ENCODE results near the gene RNU7-1. TPM values are rescaled to one million over a fixed set of nuclear protein-coding genes. Genes with fewer than 3 reads are reported as not detected.

RNU7-1 gene
- total and polyA plus RNA-seq, 10 of the 15 experiments (the other 5 are each of a cell fraction or from before 2014, with no cell fraction given) = not detected

GRCh38 chr12:6961695-6962284 is 18.2 kb downstream of the RNU7-1 start (continued):
- TF ChIP-seq BACH1 (IDR thresholded peaks at IDR 0.05; ENCODE audit: borderline replicate concordance) (peak; percentile 57), IKZF1 (conservative IDR thresholded peaks at IDR 0.05) (0 out of 2 replicates have a peak, but pooled peaks have one; percentile 35), ZBTB40 (IDR thresholded peaks at IDR 0.05; ENCODE audit: borderline replicate concordance) (no peak; the same call in 1 of the 2 replicates), TCF7 (IDR thresholded peaks at IDR 0.05; ENCODE audit: borderline replicate concordance) (no peak), TARDBP (IDR thresholded peaks at IDR 0.05; ENCODE audit: borderline replicate concordance) (no peak), POLR2AphosphoS2 (IDR thresholded peaks at IDR 0.05; ENCODE audit: low read depth, low read length) (peak; percentile 34; the same call in 1 of the 2 replicates), KLF5 (IDR thresholded peaks at IDR 0.05; ENCODE audit: partially characterized antibody) (no peak), TBL1XR1 (IDR thresholded peaks at IDR 0.05; ENCODE audit: low read depth, low read length) (0 out of 2 replicates have a peak, but pooled peaks have one; percentile 8), ESRRA (IDR thresholded peaks at IDR 0.05; ENCODE audit: low read length) (no peak), MTA2 (IDR thresholded peaks at IDR 0.05; ENCODE audit: low read depth) (no peak), RAD21 (IDR thresholded peaks at IDR 0.05; ENCODE audit: insufficient read depth, low read depth, low read length) (no peak), JUND (IDR thresholded peaks at IDR 0.05; ENCODE audit: low read depth, low read length) (no peak), SP1 (IDR thresholded peaks at IDR 0.05; ENCODE audit: low read depth, low read length) (no peak), NR2C1 (IDR thresholded peaks at IDR 0.05) (no peak), MXI1 (IDR thresholded peaks at IDR 0.05; ENCODE audit: low read depth, low read length) (no peak), IRF4 (IDR thresholded peaks at IDR 0.05; ENCODE audit: low read depth, low read length) (no peak), POLR2AphosphoS5 (IDR thresholded peaks at IDR 0.05; ENCODE audit: low read length) (peak; percentile 28), ZNF24 (IDR thresholded peaks at IDR 0.05) (no peak), ZNF274 (IDR thresholded peaks at IDR 0.05; ENCODE audit: insufficient read depth, insufficient read length) (no peak), HDAC2 (IDR thresholded peaks at IDR 0.05) (no peak), CBX5 (IDR thresholded peaks at IDR 0.05; ENCODE audit: low read depth) (no peak), EZH2 (IDR thresholded peaks at IDR 0.05; ENCODE audit: borderline replicate concordance, control insufficient read depth, low read depth, low read length) (no peak), E2F4 (IDR thresholded peaks at IDR 0.05; ENCODE audit: low read depth, low read length) (no peak)
- TF ChIP-seq, protein P1, sequence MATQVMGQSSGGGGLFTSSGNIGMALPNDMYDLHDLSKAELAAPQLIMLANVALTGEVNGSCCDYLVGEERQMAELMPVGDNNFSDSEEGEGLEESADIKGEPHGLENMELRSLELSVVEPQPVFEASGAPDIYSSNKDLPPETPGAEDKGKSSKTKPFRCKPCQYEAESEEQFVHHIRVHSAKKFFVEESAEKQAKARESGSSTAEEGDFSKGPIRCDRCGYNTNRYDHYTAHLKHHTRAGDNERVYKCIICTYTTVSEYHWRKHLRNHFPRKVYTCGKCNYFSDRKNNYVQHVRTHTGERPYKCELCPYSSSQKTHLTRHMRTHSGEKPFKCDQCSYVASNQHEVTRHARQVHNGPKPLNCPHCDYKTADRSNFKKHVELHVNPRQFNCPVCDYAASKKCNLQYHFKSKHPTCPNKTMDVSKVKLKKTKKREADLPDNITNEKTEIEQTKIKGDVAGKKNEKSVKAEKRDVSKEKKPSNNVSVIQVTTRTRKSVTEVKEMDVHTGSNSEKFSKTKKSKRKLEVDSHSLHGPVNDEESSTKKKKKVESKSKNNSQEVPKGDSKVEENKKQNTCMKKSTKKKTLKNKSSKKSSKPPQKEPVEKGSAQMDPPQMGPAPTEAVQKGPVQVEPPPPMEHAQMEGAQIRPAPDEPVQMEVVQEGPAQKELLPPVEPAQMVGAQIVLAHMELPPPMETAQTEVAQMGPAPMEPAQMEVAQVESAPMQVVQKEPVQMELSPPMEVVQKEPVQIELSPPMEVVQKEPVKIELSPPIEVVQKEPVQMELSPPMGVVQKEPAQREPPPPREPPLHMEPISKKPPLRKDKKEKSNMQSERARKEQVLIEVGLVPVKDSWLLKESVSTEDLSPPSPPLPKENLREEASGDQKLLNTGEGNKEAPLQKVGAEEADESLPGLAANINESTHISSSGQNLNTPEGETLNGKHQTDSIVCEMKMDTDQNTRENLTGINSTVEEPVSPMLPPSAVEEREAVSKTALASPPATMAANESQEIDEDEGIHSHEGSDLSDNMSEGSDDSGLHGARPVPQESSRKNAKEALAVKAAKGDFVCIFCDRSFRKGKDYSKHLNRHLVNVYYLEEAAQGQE (IDR thresholded peaks at IDR 0.05; ENCODE audit: low read depth, low read length) = no peak

All from GM12878 (cell line).